Heart left ventricle (tissue), 16 donors: ENCODE data around the gene PRRG2. TPM values are rescaled to one million over a fixed set of nuclear protein-coding genes. Genes with fewer than 3 reads are reported as not detected.

ENCODE experiments used
- ATAC-seq, 4 donors: fragments of 200-7000 bp; cut with Tn5 transposase; one replicate each; pipeline ENCODE4 v1.9.1; 2020 to 2022; ENCODE audit warnings: moderate library complexity in 4 of 4, mild to moderate bottlenecking in 3 of 4, moderate number of reproducible peaks in 1 of 4
- DNase-seq, 5 donors: peaks; one replicate each; pipeline ENCODE4 v3.0.0-alpha.2; 2020
- H3K27ac ChIP-seq, 12 donors: fragments of 200-600 bp; sonication (generic) in 4 of 12; one replicate each; pipeline versions ENCODE4 v1.5.0 to v1.8.0; 2016 to 2022; ENCODE audit warnings: mild to moderate bottlenecking in 2 of 12
- H3K27me3 ChIP-seq, 9 donors: fragments of 200-600 bp; sonication (generic) in 2 of 9; one replicate each; pipeline versions ENCODE4 v1.5.1 to v1.8.0; 2016 to 2022; ENCODE audit warnings: mild to moderate bottlenecking in 3 of 9
- H3K36me3 ChIP-seq, 9 donors: fragments of 200-600 bp; sonication (generic) in 2 of 9; one replicate each; pipeline versions ENCODE4 v1.5.0 to v1.8.0; 2018 to 2022; ENCODE audit warnings: mild to moderate bottlenecking in 2 of 9
- H3K4me1 ChIP-seq, 12 donors: fragments of 200-600 bp; sonication (generic) in 4 of 12; one replicate each; pipeline versions ENCODE4 v1.5.0 to v1.8.0; 2016 to 2022; ENCODE audit warnings: mild to moderate bottlenecking in 3 of 12
- H3K4me3 ChIP-seq, 12 donors: fragments of 200-600 bp; sonication (generic) in 4 of 12; one replicate each; pipeline versions ENCODE4 v1.5.0 to v1.8.0; 2017 to 2022; ENCODE audit warnings: mild to moderate bottlenecking in 9 of 12, moderate library complexity in 4 of 12
- H3K9me3 ChIP-seq, 12 donors: fragments of 200-600 bp; sonication (generic) in 4 of 12; one replicate each; pipeline versions ENCODE4 v1.5.0 to v1.8.0; 2016 to 2022; ENCODE audit warnings: mild to moderate bottlenecking in 1 of 12
- CTCF ChIP-seq, 12 donors: fragments of 200-600 bp; sonication (generic) in 4 of 12; IDR thresholded peaks; one replicate each; pipeline versions ENCODE4 v1.5.0 to v1.8.0; 2018 to 2022; ENCODE audit warnings: antibody characterized with exemption in 12 of 12, mild to moderate bottlenecking in 5 of 12
- POLR2A ChIP-seq, 2 donors: fragments of 450-650 bp; IDR thresholded peaks; one replicate each; pipeline ENCODE4 v1.6.1; 2017; ENCODE audit warnings: antibody characterized with exemption in 2 of 2, mild to moderate bottlenecking in 2 of 2, moderate library complexity in 2 of 2
- WGBS, 4 donors: extraction: QIAGEN DNeasy Blood & Tissue Kit in 2 of 4; methylation state at CpG; one replicate each; pipeline versions ENCODE4 v1.1.5 to v1.1.7; 2013 to 2018; 5-methylcytosine and 5-hydroxymethylcytosine counted together
- intact Hi-C, 10 donors: fragments of 100-400 bp; cut with DNase I; formaldehyde crosslinking; loops; one replicate each; pipeline versions ENCODE4 v1.11.1 to v1.14.2; 2022
- polyA plus RNA-seq, 2 donors: library from polyadenylated mRNA; stranded (reverse); fragments of 200-250 nt; gene quantifications; one replicate each; pipeline ENCODE4 v1.2.3, GENCODE V29; 2013
- total RNA-seq, 9 donors: library from RNA; depleted of rRNA in 2 of 9; stranded (reverse); fragments of >200 nt in 2 of 9; fragmentation: NEBNext Ultra II Directional in 3 of 9; extraction: Animal tissue kit (Norgen Biotek cat#: 25700) in 3 of 9; gene quantifications; one replicate each; pipeline versions ENCODE4 v1.1.0 to v1.2.4, GENCODE V29; 2016 to 2023
- donor health status: ischemic (EF 13 %, LVEDD 7.1; RV severe dilation, severe dysfunction).
- donor health status: healthy with polysubstance abuse.
- donor health status: DM: no; HTN: yes; CAD: no.
- donor health status: DM: no; HTN: no; CAD: no.
- donor health status: ischemic (EF 25% LVEDD 6.9; RV normal size, moderate dysfunction).
- donor health status: ischemic (EF 25% LVEDD 5.7; RV mildly dilated, moderate dysfunction).
- donor health status: healthy.
- donor health status: DM: yes; HTN: yes; CAD: no.
- donor health status: ischemic (EF 35%, LVEDD 5.7; RV mildly dilated, moderate dysfunction).
- donor health status: nonischemic (EF 11% LVEDD 7.7; RV severe dilation, severe dysfunction).
- donor health status: DM: yes; HTN: yes; CAD: no.
- donor health status: PGD.
- donor health status: ischemic (EF 29% LVEDD 5.4; RV normal size, mild dysfunction).
- donor health status: nonischemic (EF 23%, LVEDD 6.1; RV moderate dilation, normal function).

The PRRG2 gene
- total and polyA plus RNA-seq, 11 donors: 0.27 to 3.2 (median 0.88) TPM; not detected in 1

- peak in 4 of 5 donors; percentile 36 to 69 (median 48) for DNase-seq
- TF ChIP-seq POLR2A (IDR thresholded peaks at IDR 0.05): no peak
- TF ChIP-seq CTCF (IDR thresholded peaks at IDR 0.05): no peak
- H3K4me3 ChIP-seq: no peak overlapping the region
- H3K36me3 ChIP-seq: peaks cover 0 to 72% (median 50%) of the 10 kb centered on the region in 9 donors
- peaks cover 0 to 54% (median 0%) of the 10 kb centered on the region in 12 donors for H3K4me1 ChIP-seq
- ATAC-seq: peak in 3 of 4 donors; percentile 3 to 69 (median 33)
- intact Hi-C loops: no loop called here
- peak overlapping the region in 9 of 12 donors; percentile 6 to 64 (median 43) for H3K27ac ChIP-seq
- H3K9me3 ChIP-seq: no peaks in the 10 kb centered on the region
- no peaks in the 10 kb centered on the region for H3K27me3 ChIP-seq
- WGBS, 4 donors: 65 to 74% (median 71%) methylated on average over 17 of the region's 17 CpGs
Observed at GRCh38 chr19:49554701-49555181, 26.4 kb upstream of the PRRG2 start.

GRCh38 chr19:49555600-49556411 is 25.3 kb upstream of the PRRG2 start:
- H3K4me1 ChIP-seq: peaks cover 0 to 63% (median 1%) of the 10 kb centered on the region in 12 donors
- no peaks in the 10 kb centered on the region for H3K9me3 ChIP-seq
- no peak overlapping the region for H3K4me3 ChIP-seq
- TF ChIP-seq CTCF (IDR thresholded peaks at IDR 0.05): no peak
- TF ChIP-seq POLR2A (IDR thresholded peaks at IDR 0.05): no peak
- ATAC-seq (peak in 3 of 4 donors; percentile 33 to 57 (median 53)), DNase-seq (peak in 4 of 5 donors; percentile 34 to 74 (median 45))
- intact Hi-C loops: no loop called here
- WGBS, 4 donors: 85 to 92% (median 87%) methylated on average over 46 to 51 of the region's 53 CpGs
- peak overlapping the region in 5 of 12 donors; percentile 22 to 63 (median 44) for H3K27ac ChIP-seq
- H3K36me3 ChIP-seq: peaks cover 0 to 76% (median 53%) of the 10 kb centered on the region in 9 donors
- H3K27me3 ChIP-seq: no peaks in the 10 kb centered on the region

- Histone ChIP-seq H3K4me3 (no peak overlapping the region), H3K27me3 (no peaks in the 10 kb centered on the region), H3K4me1 (peaks cover 0 to 63% (median 3%) of the 10 kb centered on the region in 12 donors), H3K36me3 (peaks cover 0 to 68% (median 53%) of the 10 kb centered on the region in 9 donors), H3K27ac (peak overlapping the region in 2 of 12 donors; percentile 24 to 27), H3K9me3 (no peaks in the 10 kb centered on the region)
- WGBS, 4 donors: 81 to 92% (median 87%) methylated on average over 49 to 66 of the region's 66 CpGs
- DNase-seq: peak in 1 of 5 donors; percentile 64
- TF ChIP-seq POLR2A (IDR thresholded peaks at IDR 0.05): no peak
- TF ChIP-seq CTCF (IDR thresholded peaks at IDR 0.05): no peak
- intact Hi-C loops: no loop called here
- peak in 2 of 4 donors; percentile 5 to 7 for ATAC-seq
Observed at GRCh38 chr19:49556412-49557398, 24.4 kb upstream of the PRRG2 start.
